VCaP (cell line): Measurements from ENCODE around the gene DCAF12.
"Not testable (repeated sequence)": the region's sequence is repeated elsewhere in the genome, so short reads cannot be mapped to it uniquely, and the experiment has no call there.

ENCODE experiments used
- H3K27ac ChIP-seq: fragments of 450-650 bp; 2 replicates; pipeline ENCODE4 v1.5.1; 2017
- TF ChIP-seq, protein P1 (sequence below): fragments of 450-650 bp; conservative IDR thresholded peaks from 2 replicates; pipeline ENCODE4 v1.5.1; 2017; ENCODE audit warnings: mild to moderate bottlenecking, moderate library complexity

The DCAF12 gene

DNA sequence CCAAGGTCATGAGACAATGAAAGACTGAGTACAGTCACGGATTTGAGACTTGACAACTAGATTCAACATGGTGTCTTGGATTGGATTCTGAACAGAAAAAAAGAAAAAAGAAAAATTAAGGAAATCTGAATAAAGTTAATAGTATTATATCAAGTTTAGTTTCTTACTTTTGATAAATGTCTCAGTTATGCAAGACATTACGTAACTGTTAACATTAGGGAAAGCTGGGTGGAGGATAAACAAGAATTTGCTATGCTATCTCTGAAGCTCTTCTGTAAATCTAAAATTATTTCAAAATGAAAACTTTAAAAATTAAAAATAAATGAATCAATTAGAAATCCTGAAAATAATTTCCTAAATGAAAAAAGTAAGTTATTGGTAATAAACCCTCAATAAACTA is 14.4 kb upstream of the DCAF12 start:
- no peak overlapping the region for H3K27ac ChIP-seq
- TF ChIP-seq, protein P1, sequence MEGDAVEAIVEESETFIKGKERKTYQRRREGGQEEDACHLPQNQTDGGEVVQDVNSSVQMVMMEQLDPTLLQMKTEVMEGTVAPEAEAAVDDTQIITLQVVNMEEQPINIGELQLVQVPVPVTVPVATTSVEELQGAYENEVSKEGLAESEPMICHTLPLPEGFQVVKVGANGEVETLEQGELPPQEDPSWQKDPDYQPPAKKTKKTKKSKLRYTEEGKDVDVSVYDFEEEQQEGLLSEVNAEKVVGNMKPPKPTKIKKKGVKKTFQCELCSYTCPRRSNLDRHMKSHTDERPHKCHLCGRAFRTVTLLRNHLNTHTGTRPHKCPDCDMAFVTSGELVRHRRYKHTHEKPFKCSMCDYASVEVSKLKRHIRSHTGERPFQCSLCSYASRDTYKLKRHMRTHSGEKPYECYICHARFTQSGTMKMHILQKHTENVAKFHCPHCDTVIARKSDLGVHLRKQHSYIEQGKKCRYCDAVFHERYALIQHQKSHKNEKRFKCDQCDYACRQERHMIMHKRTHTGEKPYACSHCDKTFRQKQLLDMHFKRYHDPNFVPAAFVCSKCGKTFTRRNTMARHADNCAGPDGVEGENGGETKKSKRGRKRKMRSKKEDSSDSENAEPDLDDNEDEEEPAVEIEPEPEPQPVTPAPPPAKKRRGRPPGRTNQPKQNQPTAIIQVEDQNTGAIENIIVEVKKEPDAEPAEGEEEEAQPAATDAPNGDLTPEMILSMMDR: no peak

DNA sequence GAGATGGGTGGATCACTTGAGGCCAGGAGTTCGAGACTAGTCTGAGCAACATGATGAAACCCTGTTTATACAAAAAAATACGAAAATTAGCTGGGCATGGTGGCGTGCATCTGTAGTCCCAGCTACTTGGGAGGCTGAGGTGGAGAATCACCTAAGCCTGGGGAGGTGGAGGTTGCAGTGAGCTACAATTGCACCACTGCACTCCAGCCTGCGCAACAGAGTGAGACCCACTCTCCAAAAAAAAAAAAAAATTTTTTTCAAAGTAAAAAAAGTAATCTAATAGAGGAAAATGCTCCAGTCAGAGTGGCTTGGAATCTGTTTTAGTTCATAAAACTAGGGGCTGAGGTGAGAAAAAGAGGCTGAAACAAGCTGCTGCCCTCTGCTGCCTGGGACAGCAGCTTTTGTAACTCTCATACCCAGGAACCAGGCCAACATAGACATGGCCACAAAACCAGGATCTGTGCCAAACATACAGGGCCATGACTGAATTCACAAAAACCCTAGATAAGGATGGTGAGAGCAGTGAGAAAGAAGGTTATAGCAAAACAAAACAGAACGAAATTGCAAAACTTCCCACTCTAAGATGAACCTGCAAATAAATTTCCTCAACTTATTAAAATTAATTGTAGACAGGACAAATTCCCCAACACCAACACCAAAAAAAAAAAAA is 13.1 kb upstream of the DCAF12 start:
- H3K27ac ChIP-seq: no peak overlapping the region
- TF ChIP-seq, protein P1: peak; percentile 73

DNA sequence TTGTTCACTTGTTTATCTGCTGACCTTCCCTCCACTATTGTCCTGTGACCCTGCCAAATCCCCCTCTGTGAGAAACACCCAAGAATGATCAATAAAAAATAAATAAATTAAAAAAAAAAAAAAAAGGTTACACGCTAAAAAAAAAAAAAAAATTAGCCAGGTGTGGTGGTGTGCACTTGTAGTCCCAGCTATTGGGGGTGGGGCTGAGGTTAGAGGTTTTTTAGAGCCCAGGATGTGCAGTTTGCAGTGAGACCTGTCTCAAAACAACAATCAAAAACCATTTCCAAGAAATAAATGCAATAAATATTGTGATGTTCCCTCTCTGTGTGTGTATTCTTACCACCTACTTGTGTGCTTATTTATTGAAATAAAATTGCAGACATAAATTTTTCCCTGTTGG is 12.1 kb upstream of the DCAF12 start:
- not testable (repeated sequence) for H3K27ac ChIP-seq

DNA sequence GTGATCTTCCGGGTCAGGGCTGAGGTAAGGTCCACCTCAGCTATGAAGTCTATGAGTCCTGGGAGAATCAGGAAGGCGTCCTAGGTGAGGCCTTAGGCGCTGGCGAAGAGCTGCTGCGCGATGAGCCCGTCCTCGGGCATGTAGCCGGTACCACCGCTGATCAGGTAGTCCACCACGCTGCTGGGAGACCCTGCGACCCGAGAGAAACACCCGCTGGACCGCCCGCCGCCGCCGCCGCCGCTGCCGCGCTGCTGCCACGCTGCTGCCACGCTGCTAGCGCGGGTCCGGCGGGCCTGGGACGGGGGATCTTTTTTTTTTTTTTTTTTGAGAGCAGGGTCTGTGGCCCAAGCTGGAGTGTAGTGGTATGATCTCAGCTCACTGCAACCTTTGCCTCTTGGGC is 8.0 kb upstream of the DCAF12 start:
- TF ChIP-seq, protein P1: no peak
- H3K27ac ChIP-seq: no peak overlapping the region

DNA sequence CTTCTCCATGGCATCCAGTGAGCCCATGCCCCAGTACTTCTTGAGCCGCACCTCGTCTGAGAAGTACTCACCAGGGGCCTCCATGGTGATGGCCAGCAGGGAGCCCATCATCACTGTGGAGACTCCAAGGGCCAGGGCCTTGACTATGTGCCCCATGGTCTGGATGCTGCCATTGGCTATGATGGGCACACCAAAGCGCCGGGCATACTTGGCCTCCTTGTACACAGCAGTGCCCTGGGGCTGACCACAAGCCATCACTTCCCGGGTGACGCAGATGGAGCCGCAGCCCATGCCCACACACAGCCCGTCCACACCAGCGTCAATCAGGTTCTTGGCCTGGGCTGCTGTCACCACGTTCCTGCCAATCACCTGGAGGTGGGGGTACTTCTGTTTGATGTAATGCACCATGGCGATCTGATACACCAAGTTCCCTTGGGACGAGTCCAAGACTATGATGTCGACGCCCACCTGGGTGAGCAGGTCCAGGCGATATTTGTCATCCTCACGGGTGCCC is 7.0 kb upstream of the DCAF12 start:
- H3K27ac ChIP-seq: no peak overlapping the region
- TF ChIP-seq, protein P1: no peak

DNA sequence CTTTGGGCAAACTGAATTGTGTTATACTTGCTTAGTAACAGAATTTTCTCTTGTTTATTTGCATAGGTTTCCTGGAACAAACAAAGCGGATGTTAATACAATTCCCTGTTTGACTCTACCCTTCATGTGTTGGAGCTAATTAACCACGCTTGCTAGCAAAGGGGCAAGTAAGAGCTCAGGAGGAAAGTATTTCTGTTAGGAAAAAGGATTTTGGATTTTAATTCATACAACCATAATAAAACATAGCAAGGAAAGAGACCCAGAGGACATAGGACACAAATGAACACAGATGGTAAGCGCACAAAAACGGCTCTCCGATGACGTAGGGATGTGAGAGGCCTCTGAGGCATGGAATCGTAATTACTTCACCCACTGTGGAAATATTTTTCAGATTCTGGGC is 5.1 kb upstream of the DCAF12 start:
- peak overlapping the region; percentile 63 for H3K27ac ChIP-seq

DNA sequence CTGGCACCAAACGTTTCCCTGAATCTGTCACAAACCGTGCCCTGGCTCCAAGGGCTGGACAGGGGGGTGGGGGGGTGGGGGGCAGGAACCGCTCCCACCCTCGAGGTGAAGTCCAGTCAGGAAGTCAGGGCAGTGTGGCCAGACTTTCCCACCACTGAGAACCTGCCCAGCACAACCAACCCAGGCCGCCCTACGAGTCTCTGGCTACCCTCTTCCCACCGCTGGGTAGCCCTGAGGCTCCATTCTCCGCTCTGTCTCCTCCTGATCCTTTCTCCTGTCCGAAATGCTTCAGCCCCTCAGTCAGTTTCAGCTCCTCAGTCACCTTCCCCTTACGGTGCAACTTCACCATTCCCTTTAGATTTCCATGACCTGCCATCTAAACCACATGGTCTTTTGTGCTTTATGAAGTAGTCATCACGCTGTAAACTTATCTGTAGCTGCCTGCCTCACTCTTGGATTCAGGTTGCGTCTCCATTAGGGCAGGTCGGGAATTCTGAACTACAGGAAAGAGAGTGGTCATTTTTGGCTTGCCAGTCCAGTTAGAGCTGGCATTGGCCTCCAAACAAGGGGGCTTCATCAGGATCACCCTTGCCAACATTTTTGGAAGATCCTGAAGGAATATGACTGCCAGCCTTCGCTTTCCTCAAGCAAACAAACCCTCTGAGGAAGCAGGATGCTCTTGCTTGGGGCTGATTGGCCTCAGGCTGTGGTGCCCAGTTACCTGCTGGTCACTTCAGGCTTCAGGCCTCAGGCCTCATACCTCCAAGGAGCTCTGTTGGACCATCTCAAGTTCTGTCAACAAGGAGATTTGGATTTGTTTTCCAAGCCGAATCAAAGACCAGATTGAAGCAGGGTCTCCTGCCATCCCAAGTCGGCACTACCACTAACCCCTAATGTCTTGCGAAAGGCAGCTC is 794 bp upstream of the DCAF12 start:
- peak overlapping the region; percentile 97 for H3K27ac ChIP-seq
- TF ChIP-seq, protein P1: no peak

More for the DNA sequence above, 5.1 kb upstream of the DCAF12 start:
- TF ChIP-seq, protein P1: no peak
